ELR (cell line): ENCODE results near the gene SGCG.
A peak's percentile ranks its signal among the peaks of the same experiment; 100 is the strongest.
"Not testable (repeated sequence)": the region's sequence is repeated elsewhere in the genome, so short reads cannot be mapped to it uniquely, and the experiment has no call there.

ENCODE experiments used
- DNase-seq: peaks from one replicate; pipeline ENCODE4 v3.0.0-alpha.2; 2015; ENCODE audit warnings: low read depth

The SGCG gene, protein sequence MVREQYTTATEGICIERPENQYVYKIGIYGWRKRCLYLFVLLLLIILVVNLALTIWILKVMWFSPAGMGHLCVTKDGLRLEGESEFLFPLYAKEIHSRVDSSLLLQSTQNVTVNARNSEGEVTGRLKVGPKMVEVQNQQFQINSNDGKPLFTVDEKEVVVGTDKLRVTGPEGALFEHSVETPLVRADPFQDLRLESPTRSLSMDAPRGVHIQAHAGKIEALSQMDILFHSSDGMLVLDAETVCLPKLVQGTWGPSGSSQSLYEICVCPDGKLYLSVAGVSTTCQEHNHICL

GRCh38 chr13:23180711-23181110, at the start of gene SGCG:
Gene SGCG, plus strand, starts transcription at chr13:23180979. Its CDS starts 22,716 bp downstream, at chr13:23203695.
- no peak for DNase-seq

DNA sequence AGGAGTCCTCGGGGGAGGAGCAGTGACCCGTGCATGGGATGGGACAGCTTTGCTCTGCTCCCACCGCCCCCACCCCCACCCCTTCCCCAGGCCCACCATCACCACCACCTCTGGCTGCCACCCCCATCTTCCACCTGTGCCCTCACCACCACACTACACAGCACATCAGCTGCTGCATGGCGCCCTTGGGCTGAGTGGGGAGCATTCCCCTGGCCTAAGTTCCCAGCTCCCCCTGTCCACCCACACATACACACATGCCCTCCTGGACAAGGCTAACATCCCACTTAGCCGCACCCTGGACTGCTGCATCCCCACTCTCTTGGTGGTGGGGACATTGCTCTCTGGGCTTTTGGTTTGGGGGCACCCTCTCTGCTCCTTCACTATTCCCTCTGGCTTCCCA, 46.2 kb upstream of the SGCG start:
- DNase-seq = no peak

GRCh38 chr13:23140492-23140891, 40.3 kb upstream of the SGCG start:
- no peak for DNase-seq

- DNase-seq = no peak
These were observed 38.8 kb upstream of the SGCG start for GRCh38 chr13:23141964-23142363.

DNA sequence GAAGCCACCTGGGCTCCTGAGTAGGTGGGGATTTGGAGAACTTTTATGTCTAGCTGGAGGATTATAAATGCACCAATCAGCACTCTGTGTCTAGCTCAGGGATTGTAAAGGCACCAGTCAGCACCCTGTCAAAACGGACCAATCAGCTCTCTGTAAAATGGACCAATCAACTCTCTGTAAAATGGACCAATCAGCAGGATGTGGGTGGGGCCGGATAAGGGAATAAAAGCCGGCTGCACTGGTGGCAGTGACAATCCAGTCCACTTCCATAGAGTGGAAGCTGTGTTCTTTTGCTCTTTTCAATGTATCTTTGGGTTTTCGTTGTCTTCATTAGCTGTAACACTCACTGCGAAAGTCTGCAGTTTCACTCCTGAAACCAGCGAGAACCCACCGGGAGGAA, 38.2 kb upstream of the SGCG start:
- DNase-seq = not testable (repeated sequence)

- DNase-seq = no peak
These were observed 36.3 kb upstream of the SGCG start for GRCh38 chr13:23144431-23144830.

GRCh38 chr13:23146006-23146405, 34.8 kb upstream of the SGCG start:
- no peak for DNase-seq

DNA sequence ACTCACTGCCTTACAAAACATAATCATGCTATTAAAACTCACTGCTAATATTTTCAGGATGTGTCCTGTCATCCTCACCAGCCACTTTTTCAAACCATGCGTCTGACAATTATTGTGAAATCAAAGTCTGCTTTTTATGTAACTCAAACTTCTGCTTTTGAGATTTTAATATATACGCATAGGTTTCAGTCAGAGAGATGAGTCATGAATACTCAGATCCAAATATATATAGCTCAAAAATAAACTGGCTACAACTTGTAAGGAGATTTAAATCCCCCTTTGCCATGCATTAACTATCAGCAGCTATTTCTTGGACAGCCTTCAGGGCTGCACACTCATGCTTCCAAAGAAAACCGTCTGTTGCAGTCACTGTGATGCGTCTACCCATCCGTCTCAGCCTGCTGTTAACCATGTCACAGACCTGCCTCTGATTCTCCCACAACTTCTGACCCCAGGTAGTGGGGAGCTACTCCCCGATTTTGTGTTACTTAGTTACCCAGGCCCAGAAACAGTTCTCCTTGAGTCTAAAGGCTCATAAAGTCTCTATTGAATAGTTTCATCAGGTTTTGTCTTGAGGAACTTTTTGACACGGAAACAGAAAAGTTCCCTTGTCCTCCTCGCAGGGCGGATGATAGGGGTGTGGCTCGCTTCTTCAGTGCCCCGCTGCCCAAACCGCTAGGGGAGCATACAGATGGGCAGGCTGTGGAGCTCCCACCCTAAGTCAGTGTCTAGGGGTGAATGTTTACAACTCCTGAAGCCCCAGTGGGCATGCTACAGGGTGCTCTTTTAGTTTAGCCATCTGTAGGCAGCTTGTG, 33.8 kb upstream of the SGCG start:
- no peak for DNase-seq

GRCh38 chr13:23147827-23148226, 33.0 kb upstream of the SGCG start:
- DNase-seq = no peak

- no peak for DNase-seq
These were observed 23.0 kb upstream of the SGCG start for GRCh38 chr13:23157781-23158180.

DNA sequence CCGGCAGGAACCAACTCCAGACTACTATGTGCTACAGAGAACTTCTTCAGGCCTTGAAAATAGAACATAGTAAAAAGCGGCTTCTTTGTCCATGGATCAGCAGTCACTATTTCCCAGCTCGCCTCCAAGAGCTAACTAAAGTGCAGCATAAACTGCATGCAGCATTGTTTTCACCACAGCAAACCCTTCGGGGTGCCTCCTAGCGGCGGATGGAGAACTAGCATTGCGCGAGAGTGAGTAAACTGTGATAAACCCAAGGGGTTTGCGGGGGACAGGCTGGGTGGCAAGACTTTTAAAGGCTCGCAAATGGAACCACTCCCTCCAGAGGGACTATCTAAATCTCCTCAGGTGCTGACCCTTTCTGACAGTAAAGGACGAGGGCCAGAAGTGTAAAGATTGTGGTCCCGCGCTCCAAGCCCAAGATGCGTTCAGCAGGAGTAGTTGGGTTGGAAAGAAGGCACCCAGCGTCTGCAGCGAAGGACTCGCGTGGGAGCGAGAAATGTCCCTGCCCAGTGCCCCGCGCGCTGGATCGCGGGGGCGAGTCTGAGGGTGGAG, 21.5 kb upstream of the SGCG start:
- DNase-seq = peak; percentile 22

- no peak for DNase-seq
These were observed 20.8 kb upstream of the SGCG start for GRCh38 chr13:23159760-23160637.

DNA sequence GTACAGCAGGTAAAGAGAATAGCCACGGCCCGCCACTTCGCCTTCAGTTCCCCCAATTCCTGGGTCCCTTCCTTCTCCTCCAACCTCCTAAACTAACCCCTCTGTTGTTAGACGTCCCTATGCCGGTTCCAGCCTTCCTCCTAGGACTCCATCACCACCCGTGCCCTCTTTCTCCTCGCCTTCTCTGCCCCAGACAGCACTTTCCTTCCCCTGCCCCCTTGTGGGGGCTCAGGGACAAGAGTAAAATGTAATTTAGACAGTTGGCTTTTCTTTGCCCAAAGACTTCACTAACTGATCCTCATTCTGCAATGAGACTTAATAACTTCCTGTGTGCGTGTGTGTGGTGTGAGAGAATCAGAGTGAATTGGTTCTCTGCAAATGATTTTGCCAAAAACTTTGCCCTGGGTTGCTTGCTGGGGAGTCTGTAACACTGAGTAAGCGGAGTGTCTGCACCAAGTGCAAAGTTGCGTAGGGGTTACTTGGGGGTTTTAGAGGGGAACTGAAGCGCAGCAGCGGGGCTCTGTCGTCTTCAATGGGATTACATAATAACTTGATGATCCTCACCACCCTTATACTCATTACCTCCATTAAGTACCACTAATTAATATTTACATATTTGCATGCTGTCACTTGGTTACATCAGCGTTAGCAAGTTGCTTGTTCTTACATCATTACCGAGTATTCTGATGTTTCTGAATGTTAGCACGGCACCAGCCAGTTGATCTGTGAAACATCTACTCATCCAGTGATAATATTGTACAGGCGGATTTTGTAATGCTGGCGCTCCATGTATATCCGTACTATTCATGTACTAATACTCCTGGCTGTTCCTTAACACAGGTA, 19.9 kb upstream of the SGCG start:
- peak; percentile 10 for DNase-seq

- no peak for DNase-seq
These were observed 19.3 kb upstream of the SGCG start for GRCh38 chr13:23161481-23161825.

GRCh38 chr13:23175920-23176319, 4.9 kb upstream of the SGCG start:
- peak; percentile 39 for DNase-seq

DNA sequence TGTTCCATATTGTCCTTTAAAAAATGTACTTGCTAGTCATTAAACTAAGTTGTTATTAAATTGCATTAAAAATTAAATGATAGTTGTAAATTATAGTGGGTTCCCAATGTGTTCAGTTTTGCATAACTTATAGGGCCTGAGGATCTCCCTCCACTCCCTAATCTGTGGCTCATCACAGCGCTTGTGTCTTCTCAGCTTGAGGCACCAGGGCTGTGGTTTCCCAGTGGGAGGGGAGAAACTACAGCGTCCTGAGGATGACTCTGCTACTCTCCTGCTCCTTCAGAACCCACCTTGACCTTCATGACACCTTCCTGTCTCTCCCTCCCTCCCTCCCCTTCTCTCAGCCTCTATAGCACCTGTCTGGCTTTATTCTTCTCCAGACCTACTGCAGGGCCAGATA, 1.4 kb downstream of the SGCG start:
- DNase-seq = no peak

DNA sequence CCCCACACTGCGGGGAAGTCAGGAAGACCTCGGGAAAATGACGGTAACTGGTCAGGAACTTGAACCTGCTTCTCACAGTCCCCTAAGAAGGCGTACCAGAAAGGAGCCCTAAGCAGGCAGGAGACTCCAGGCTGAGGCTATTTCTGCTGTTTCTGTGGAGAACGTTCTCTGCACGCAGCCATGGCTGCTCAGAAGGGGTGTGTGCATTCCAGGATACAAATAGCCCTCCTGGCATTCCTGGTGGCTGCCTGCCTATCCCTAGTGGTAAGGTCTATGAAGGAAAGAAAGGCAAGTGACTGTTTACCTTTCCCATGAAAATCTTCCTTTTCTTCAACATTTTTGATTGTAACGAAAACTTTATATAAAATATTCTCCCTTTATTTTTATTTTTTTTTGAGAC, 2.5 kb downstream of the SGCG start:
- no peak for DNase-seq

DNA sequence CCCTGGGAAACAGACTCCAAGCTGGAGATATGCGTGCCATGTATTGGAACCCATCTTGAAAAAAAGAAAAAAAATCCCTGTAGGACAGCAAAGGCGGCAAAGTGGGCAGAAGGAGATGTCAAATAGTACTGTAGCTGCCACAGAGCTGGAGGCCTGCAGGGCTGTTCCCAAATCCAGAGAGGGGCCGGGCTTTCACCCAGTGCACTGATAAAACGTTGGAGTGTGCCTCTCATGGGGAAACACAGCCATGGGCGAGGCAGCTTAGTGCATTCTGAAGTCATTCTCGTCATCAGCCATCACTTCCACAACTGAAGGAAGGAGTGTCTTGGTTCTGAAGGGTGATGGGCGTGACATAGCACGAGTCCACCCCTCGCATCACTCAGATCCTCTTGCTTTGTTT, 4.8 kb downstream of the SGCG start:
- DNase-seq = no peak

- no peak for DNase-seq
These were observed 21.1 kb downstream of the SGCG start for GRCh38 chr13:23201870-23202269.

DNA sequence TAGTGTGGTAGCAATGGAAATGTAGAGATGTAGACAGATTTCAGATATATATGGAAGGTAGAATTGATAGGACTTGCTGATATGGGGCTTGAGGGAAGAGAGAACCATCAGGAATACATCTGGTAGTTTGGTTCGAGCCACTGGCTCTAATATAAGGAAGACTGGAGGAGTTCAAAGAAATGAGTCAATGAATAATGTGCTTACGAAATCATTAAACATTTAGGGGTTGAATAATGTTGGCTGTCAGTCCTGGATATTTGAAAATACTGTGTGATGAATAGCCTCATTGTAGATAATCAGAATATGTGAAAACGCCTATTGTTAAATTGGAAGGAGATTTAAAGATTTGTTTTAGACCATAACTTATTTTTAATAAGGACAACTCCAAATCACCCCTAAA, 21.6 kb downstream of the SGCG start:
- no peak for DNase-seq

DNA sequence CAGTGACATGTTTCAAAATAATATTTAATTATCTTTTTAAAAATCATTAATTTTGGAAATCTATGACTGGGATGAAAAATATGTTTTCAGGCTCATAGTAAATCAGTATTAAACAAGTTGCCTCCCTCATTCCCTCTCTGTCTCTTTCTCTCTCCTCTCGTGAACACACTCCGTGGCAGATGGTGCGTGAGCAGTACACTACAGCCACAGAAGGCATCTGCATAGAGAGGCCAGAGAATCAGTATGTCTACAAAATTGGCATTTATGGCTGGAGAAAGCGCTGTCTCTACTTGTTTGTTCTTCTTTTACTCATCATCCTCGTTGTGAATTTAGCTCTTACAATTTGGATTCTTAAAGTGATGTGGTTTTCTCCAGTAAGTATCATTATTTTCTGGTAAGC, 22.7 kb downstream of the SGCG start:
- no peak for DNase-seq
